ENCODE results near the gene OR5B21. TPM values are rescaled to one million over a fixed set of nuclear protein-coding genes. Genes with fewer than 3 reads are reported as not detected.

Gene OR5B21
- polyA plus RNA-seq, 3 donors: 0.12 TPM; not detected in 2

DNA sequence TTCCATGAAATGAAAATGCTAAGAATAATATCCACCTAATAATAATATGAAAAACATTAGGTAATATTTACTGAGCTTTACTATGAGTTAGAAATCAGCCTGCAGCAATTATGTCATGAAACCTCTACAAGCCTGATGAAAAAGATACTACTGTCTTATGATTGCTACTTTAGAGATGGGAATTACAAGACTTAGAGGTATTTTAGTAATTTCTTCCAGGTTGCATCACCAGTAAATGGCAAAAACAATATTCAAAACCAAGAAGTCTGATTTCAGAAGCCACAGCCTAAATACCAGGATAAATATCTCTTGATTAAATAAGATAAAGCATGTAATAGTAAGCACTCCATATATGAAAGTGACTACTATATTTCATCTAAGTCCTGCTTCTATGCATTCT, 13.8 kb downstream of the OR5B21 start:
- no peak overlapping the region for H3K27ac Mint-ChIP-seq
- Histone ChIP-seq H3K4me2 (replicated peaks; ENCODE audit: extremely low read depth, low read length, poor library complexity, severe bottlenecking) (no peak overlapping the region), H4K20me1 (ENCODE audit: insufficient read depth, low read length) (no peaks in the 10 kb centered on the region), H3K4me1 (ENCODE audit: control insufficient read depth in 1 of 2, insufficient read depth in 2 of 2, low read length in 2 of 2) (peaks cover 5 to 10% of the 10 kb centered on the region in 2 donors), H3K79me2 (ENCODE audit: insufficient read depth, low read length) (no peaks in the 10 kb centered on the region), H3K9me3 (replicated peaks in 1 of 2; ENCODE audit: control insufficient read depth in 1 of 2, insufficient read depth in 1 of 2, low read length in 2 of 2) (no peaks in the 10 kb centered on the region), H3K36me3 (replicated peaks in 1 of 2; ENCODE audit: control insufficient read depth in 1 of 2, insufficient read depth in 2 of 2, low read length in 2 of 2) (no peaks in the 10 kb centered on the region), H3K27ac (ENCODE audit: low read depth in 1 of 2, low read length in 2 of 2) (no peak overlapping the region), H3K9ac (ENCODE audit: insufficient read depth, low read length, poor library complexity, severe bottlenecking) (no peak overlapping the region), H2AFZ (ENCODE audit: insufficient read depth, low read depth, low read length, poor library complexity, severe bottlenecking) (no peak overlapping the region), H3K27me3 (ENCODE audit: control insufficient read depth in 2 of 2, insufficient read depth in 2 of 2, low read length in 2 of 2) (no peaks in the 10 kb centered on the region), H3K4me3 (replicated peaks in 1 of 3; ENCODE audit: low read depth in 2 of 3, low read length in 3 of 3) (no peak overlapping the region)
- intact Hi-C loops (cut with micrococcal nuclease): no loop called here
- peaks cover 0 to 3% (median 0%) of the 10 kb centered on the region in 7 donors for H3K9me3 Mint-ChIP-seq
- H3K27me3 Mint-ChIP-seq (ENCODE audit: low read depth in 3 of 3): peaks cover 0 to 2% (median 0%) of the 10 kb centered on the region in 3 donors
- TF ChIP-seq, protein P1, sequence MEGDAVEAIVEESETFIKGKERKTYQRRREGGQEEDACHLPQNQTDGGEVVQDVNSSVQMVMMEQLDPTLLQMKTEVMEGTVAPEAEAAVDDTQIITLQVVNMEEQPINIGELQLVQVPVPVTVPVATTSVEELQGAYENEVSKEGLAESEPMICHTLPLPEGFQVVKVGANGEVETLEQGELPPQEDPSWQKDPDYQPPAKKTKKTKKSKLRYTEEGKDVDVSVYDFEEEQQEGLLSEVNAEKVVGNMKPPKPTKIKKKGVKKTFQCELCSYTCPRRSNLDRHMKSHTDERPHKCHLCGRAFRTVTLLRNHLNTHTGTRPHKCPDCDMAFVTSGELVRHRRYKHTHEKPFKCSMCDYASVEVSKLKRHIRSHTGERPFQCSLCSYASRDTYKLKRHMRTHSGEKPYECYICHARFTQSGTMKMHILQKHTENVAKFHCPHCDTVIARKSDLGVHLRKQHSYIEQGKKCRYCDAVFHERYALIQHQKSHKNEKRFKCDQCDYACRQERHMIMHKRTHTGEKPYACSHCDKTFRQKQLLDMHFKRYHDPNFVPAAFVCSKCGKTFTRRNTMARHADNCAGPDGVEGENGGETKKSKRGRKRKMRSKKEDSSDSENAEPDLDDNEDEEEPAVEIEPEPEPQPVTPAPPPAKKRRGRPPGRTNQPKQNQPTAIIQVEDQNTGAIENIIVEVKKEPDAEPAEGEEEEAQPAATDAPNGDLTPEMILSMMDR (IDR thresholded peaks at IDR 0.05): no peak
- DNase-seq: no peak
- peaks cover 14% of the 10 kb centered on the region for H3K4me1 Mint-ChIP-seq
- no peaks in the 10 kb centered on the region for H3K36me3 Mint-ChIP-seq
- no peak overlapping the region for H3K4me3 Mint-ChIP-seq

GRCh38 chr11:58493676-58494075, 14.2 kb downstream of the OR5B21 start:
- no peaks in the 10 kb centered on the region for H3K9me3 ChIP-seq (replicated peaks in 1 of 2; ENCODE audit: control insufficient read depth in 1 of 2, insufficient read depth in 1 of 2, low read length in 2 of 2)
- no peak overlapping the region for H2AFZ ChIP-seq (ENCODE audit: insufficient read depth, low read depth, low read length, poor library complexity, severe bottlenecking)
- H3K27me3 ChIP-seq (ENCODE audit: control insufficient read depth in 2 of 2, insufficient read depth in 2 of 2, low read length in 2 of 2): no peaks in the 10 kb centered on the region

More at GRCh38 chr11:58493676-58494075, 14.2 kb downstream of the OR5B21 start:
- H3K4me2 ChIP-seq (replicated peaks; ENCODE audit: extremely low read depth, low read length, poor library complexity, severe bottlenecking): no peak overlapping the region
- intact Hi-C loops (cut with micrococcal nuclease): no loop called here
- TF ChIP-seq, protein P1 (IDR thresholded peaks at IDR 0.05): no peak
- WGBS (ENCODE audit: insufficient coverage): no CpG with 5 or more reads among the region's 2 CpGs
- H3K36me3 ChIP-seq (replicated peaks in 1 of 2; ENCODE audit: control insufficient read depth in 1 of 2, insufficient read depth in 2 of 2, low read length in 2 of 2): no peaks in the 10 kb centered on the region
- no peak overlapping the region for H3K4me3 ChIP-seq (replicated peaks in 1 of 3; ENCODE audit: low read depth in 2 of 3, low read length in 3 of 3)
- H3K9ac ChIP-seq (ENCODE audit: insufficient read depth, low read length, poor library complexity, severe bottlenecking): no peak overlapping the region
- peaks cover 10% of the 10 kb centered on the region for H3K4me1 Mint-ChIP-seq
- no peak for DNase-seq
- no peak overlapping the region for H3K27ac Mint-ChIP-seq
- H3K36me3 Mint-ChIP-seq: no peaks in the 10 kb centered on the region
- peaks cover 5% of the 10 kb centered on the region in 2 donors for H3K4me1 ChIP-seq (ENCODE audit: control insufficient read depth in 1 of 2, insufficient read depth in 2 of 2, low read length in 2 of 2)
- H3K79me2 ChIP-seq (ENCODE audit: insufficient read depth, low read length): no peaks in the 10 kb centered on the region
- H3K4me3 Mint-ChIP-seq: no peak overlapping the region
- peaks cover 0 to 3% (median 0%) of the 10 kb centered on the region in 7 donors for H3K9me3 Mint-ChIP-seq
- peaks cover 0 to 2% (median 0%) of the 10 kb centered on the region in 3 donors for H3K27me3 Mint-ChIP-seq (ENCODE audit: low read depth in 3 of 3)
- H4K20me1 ChIP-seq (ENCODE audit: insufficient read depth, low read length): no peaks in the 10 kb centered on the region
- no peak overlapping the region for H3K27ac ChIP-seq (ENCODE audit: low read depth in 1 of 2, low read length in 2 of 2)
